Measurements from ENCODE around the gene NEK3.

NEK3 gene

DNA sequence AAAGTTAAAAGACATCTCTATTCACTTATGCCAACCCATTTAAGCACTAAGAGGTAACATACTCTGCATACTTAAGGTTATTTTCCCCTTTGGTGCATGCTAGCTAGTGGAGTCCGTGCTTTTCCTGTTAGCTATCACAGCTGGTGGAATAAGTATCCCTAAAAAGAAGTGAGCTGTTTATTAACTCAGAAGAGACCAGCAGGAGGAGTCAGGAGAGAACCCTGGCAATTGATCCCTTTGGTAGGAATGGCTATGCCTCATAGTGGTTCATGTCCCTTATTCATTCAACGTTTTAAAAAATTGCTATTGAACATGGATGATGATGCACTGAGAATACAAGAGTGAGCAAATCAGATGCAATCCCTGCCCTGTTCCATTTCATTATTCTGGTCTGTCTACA, 18.1 kb downstream of the NEK3 start:
- Histone ChIP-seq H3K9me3 (no peaks in the 10 kb centered on the region), H3K27me3 (no peaks in the 10 kb centered on the region), H3K27ac (no peak overlapping the region), H3K4me1 (no peaks in the 10 kb centered on the region), H3K36me3 (peaks cover 24 to 77% (median 67%) of the 10 kb centered on the region in 3 donors), H3K4me3 (no peak overlapping the region)
- intact Hi-C loops (cut with DNase I; ENCODE audit: low total_unique reads), result no loop called here
- TF ChIP-seq CTCF (IDR thresholded peaks at IDR 0.05), result no peak
- no peak for DNase-seq

GRCh38 chr13:52137489-52137888, 21.9 kb downstream of the NEK3 start:
- Histone ChIP-seq H3K27ac (no peak overlapping the region), H3K9me3 (no peaks in the 10 kb centered on the region), H3K4me3 (no peak overlapping the region), H3K36me3 (peaks cover 43 to 86% (median 74%) of the 10 kb centered on the region in 3 donors), H3K27me3 (no peaks in the 10 kb centered on the region), H3K4me1 (no peaks in the 10 kb centered on the region)
- no peak for TF ChIP-seq CTCF (IDR thresholded peaks at IDR 0.05)
- intact Hi-C loops (cut with DNase I; ENCODE audit: low total_unique reads), result no loop called here
- no peak for DNase-seq

DNA sequence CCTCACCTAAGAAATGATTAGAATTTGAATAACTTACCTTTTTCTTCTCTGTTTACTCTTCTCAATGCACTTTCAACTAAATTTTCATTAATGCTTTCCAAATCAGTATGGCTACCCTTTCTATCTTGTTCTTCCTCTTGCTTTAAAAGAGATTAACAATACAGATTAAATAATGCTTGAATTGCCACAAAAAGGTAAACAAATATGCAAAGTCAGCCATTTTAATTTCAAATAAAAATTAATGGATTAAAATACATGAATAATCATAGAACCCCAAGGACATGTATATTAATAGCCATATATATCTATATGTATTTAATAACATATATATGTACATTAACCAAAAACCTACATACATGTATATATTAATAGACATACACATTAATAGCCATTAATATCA, 22.6 kb downstream of the NEK3 start:
- Histone ChIP-seq H3K36me3 (peaks cover 50 to 89% (median 77%) of the 10 kb centered on the region in 3 donors), H3K9me3 (no peaks in the 10 kb centered on the region), H3K4me1 (no peaks in the 10 kb centered on the region), H3K27ac (no peak overlapping the region), H3K4me3 (no peak overlapping the region), H3K27me3 (no peaks in the 10 kb centered on the region)
- no peak for DNase-seq
- intact Hi-C loops (cut with DNase I; ENCODE audit: low total_unique reads), result no loop called here
- TF ChIP-seq CTCF (IDR thresholded peaks at IDR 0.05), result no peak

- Histone ChIP-seq H3K4me3 (no peak overlapping the region), H3K9me3 (no peaks in the 10 kb centered on the region), H3K27ac (no peak overlapping the region), H3K27me3 (no peaks in the 10 kb centered on the region), H3K4me1 (peaks cover 0 to 16% (median 12%) of the 10 kb centered on the region in 4 donors), H3K36me3 (peaks cover 42 to 48% (median 43%) of the 10 kb centered on the region in 3 donors)
- TF ChIP-seq CTCF (IDR thresholded peaks at IDR 0.05), result no peak
- no peak for DNase-seq
- intact Hi-C loops (cut with DNase I; ENCODE audit: low total_unique reads), result no loop called here
Observed at GRCh38 chr13:52130641-52131040, 28.8 kb downstream of the NEK3 start.

- intact Hi-C loops (cut with DNase I; ENCODE audit: low total_unique reads), result loop anchor here (5.0 kb wide), 2 partner anchors 122 to 312 kb away; no protein-coding TSS in a partner anchor
- no peaks in the 10 kb centered on the region for H3K9me3 ChIP-seq
- peaks cover 26 to 31% (median 26%) of the 10 kb centered on the region in 3 donors for H3K36me3 ChIP-seq
- peak within 1 kb of the TSS; percentile 59 to 62 for H3K4me3 ChIP-seq
- peak within 1 kb of the TSS in 1 of 2 donors; percentile 52 for H3K27ac ChIP-seq
- peak; percentile 45 to 71 for DNase-seq
- H3K27me3 ChIP-seq, result no peaks in the 10 kb centered on the region
- TF ChIP-seq CTCF (IDR thresholded peaks at IDR 0.05), result peak; percentile 57 to 60
- H3K4me1 ChIP-seq, result peaks cover 0 to 16% (median 12%) of the 10 kb centered on the region in 4 donors
Observed at GRCh38 chr13:52128714-52129700, 30.4 kb downstream of the NEK3 start, which contains the start of gene NEK5. Gene NEK5 (minus strand): TSS chr13:52129073. CDS start chr13:52127482, 1,591 bp downstream.

Data from tibial artery (tissue), 4 donors.